ENCODE measurements around the gene TTC16.
"Not testable (repeated sequence)": the region's sequence is repeated elsewhere in the genome, so short reads cannot be mapped to it uniquely, and the experiment has no call there.

Gene TTC16

GRCh38 chr9:127746959-127747569, 31.2 kb downstream of the TTC16 start:
- H3K27ac ChIP-seq (ENCODE audit: low read depth, low read length): no peak overlapping the region
- H3K9ac ChIP-seq (ENCODE audit: low read depth, low read length): no peak overlapping the region
- no peaks in the 10 kb centered on the region for H3K4me1 ChIP-seq (ENCODE audit: insufficient read depth, low read length)
- peaks cover 14% of the 10 kb centered on the region for H3K36me3 ChIP-seq (ENCODE audit: insufficient read depth, low read length)
- no peak overlapping the region for H3K4me3 ChIP-seq (ENCODE audit: low read length)
- 81% methylated on average over 15 of the region's 15 CpGs for WGBS
- H3K27me3 ChIP-seq (ENCODE audit: insufficient read depth, low read length): peaks cover 6% of the 10 kb centered on the region
- H3K9me3 ChIP-seq (ENCODE audit: insufficient read depth, low read depth, low read length): no peaks in the 10 kb centered on the region

DNA sequence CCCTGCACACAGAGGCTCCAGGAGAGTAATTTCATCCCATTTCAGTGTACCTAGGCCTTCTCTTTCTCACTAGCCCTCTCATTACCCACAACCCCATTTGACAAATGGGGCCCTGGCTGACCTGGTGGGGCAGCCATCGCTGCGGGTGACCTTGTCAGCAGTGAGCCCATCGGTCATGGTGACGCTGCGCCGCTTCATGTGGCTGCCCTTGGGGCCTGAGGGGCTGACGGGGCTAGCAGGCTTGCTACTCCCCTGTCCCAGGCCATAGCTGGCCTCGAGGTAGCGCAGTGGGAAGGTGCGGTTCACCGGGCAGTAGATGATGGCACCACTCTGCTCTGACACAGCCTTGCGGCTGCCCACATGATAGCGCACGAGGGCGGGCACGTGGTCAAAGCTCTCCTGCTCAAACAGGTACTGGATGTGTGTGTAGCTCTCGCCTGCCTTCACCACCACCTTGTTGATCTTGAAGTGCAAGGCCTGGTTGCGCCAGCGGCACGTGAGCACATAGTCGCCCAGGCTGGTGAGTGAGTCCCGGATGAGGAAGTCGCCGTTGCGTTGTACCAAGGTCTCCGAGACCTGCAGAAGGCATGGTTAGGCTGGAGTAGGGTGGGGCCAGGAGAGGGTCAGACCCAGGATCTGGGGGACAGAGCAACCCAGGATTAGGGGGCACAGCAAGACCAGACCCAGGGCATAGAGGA, 33.4 kb downstream of the TTC16 start:
- Histone ChIP-seq H3K9ac (ENCODE audit: low read depth, low read length) (no peak overlapping the region), H3K36me3 (ENCODE audit: insufficient read depth, low read length) (peaks cover 14% of the 10 kb centered on the region), H3K27me3 (ENCODE audit: insufficient read depth, low read length) (peaks cover 27% of the 10 kb centered on the region), H3K4me3 (ENCODE audit: low read length) (no peak overlapping the region), H3K4me1 (ENCODE audit: insufficient read depth, low read length) (no peaks in the 10 kb centered on the region), H3K9me3 (ENCODE audit: insufficient read depth, low read depth, low read length) (no peaks in the 10 kb centered on the region), H3K27ac (ENCODE audit: low read depth, low read length) (no peak overlapping the region)
- WGBS: 94% methylated on average over 26 of the region's 26 CpGs

DNA sequence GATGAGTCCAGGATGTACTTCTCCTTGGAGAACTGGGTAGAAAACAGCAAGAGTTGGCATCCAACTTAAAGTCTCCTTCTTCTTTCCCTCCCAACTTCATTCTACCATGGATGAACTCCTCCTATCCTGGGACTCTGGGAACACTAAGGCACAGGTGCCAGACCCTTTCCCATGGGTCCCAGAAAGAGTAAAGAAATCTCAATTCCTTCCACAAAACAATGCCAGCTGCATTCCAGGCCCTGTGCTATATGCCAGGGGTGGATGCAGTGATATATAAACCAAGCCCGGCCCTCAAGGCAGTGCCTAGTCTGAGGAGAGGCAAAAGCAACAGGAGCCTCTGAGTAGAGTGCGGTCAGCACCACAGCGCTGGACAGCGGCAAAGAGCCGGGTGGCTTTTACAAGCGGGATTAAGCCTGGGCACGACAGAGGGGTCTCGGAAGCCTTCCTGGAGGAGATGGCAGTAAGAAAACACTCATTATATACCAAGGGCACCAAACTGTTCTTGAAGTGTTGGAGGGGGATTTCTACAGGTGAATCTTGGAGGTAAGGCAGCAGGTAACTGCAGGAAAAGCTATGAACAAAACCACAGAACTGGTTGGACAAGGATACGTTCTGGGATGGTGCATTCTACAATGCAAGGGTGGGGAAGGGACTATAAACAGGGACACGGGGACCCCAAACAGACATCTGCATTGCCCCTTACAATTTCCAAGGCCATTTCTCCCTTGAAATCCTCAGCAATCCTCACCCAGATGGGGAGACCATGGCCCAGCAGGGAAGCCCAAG, 35.6 kb downstream of the TTC16 start:
- H3K4me3 ChIP-seq (ENCODE audit: low read length): no peak overlapping the region
- no peak overlapping the region for H3K27ac ChIP-seq (ENCODE audit: low read depth, low read length)
- peaks cover 46% of the 10 kb centered on the region for H3K27me3 ChIP-seq (ENCODE audit: insufficient read depth, low read length)
- WGBS: 31% methylated on average over 10 of the region's 10 CpGs
- peaks cover 14% of the 10 kb centered on the region for H3K36me3 ChIP-seq (ENCODE audit: insufficient read depth, low read length)
- no peak overlapping the region for H3K9ac ChIP-seq (ENCODE audit: low read depth, low read length)
- H3K9me3 ChIP-seq (ENCODE audit: insufficient read depth, low read depth, low read length): no peaks in the 10 kb centered on the region
- H3K4me1 ChIP-seq (ENCODE audit: insufficient read depth, low read length): 0 out of 2 replicates have a peak, but pooled peaks cover 3% of the 10 kb centered on the region

GRCh38 chr9:127753148-127753547, 37.3 kb downstream of the TTC16 start:
- H3K9ac ChIP-seq (ENCODE audit: low read depth, low read length): no peak overlapping the region
- H3K27ac ChIP-seq (ENCODE audit: low read depth, low read length): no peak overlapping the region
- H3K36me3 ChIP-seq (ENCODE audit: insufficient read depth, low read length): peaks cover 14% of the 10 kb centered on the region
- H3K27me3 ChIP-seq (ENCODE audit: insufficient read depth, low read length): peaks cover 46% of the 10 kb centered on the region
- 88% methylated on average over 8 of the region's 8 CpGs for WGBS
- H3K9me3 ChIP-seq (ENCODE audit: insufficient read depth, low read depth, low read length): no peaks in the 10 kb centered on the region
- 0 out of 2 replicates have a peak, but pooled peaks cover 3% of the 10 kb centered on the region for H3K4me1 ChIP-seq (ENCODE audit: insufficient read depth, low read length)
- no peak overlapping the region for H3K4me3 ChIP-seq (ENCODE audit: low read length)

GRCh38 chr9:127753622-127754021, 37.7 kb downstream of the TTC16 start:
- H3K27ac ChIP-seq (ENCODE audit: low read depth, low read length): no peak overlapping the region
- no peak overlapping the region for H3K9ac ChIP-seq (ENCODE audit: low read depth, low read length)
- H3K9me3 ChIP-seq (ENCODE audit: insufficient read depth, low read depth, low read length): no peaks in the 10 kb centered on the region
- H3K36me3 ChIP-seq (ENCODE audit: insufficient read depth, low read length): peaks cover 11% of the 10 kb centered on the region
- 66% methylated on average over 8 of the region's 8 CpGs for WGBS
- peak overlapping the region; percentile 62; the same call in 1 of the 2 replicates for H3K4me3 ChIP-seq (ENCODE audit: low read length)
- 0 out of 2 replicates have a peak, but pooled peaks cover 3% of the 10 kb centered on the region for H3K4me1 ChIP-seq (ENCODE audit: insufficient read depth, low read length)
- H3K27me3 ChIP-seq (ENCODE audit: insufficient read depth, low read length): peaks cover 46% of the 10 kb centered on the region

GRCh38 chr9:127754099-127755060, 38.5 kb downstream of the TTC16 start:
- WGBS: 1% methylated on average over 86 of the region's 86 CpGs
- Histone ChIP-seq H3K27ac (ENCODE audit: low read depth, low read length) (no peak overlapping the region), H3K4me3 (ENCODE audit: low read length) (peak overlapping the region; percentile 62), H3K27me3 (ENCODE audit: insufficient read depth, low read length) (peaks cover 46% of the 10 kb centered on the region), H3K9me3 (ENCODE audit: insufficient read depth, low read depth, low read length) (no peaks in the 10 kb centered on the region), H3K9ac (ENCODE audit: low read depth, low read length) (peak overlapping the region; percentile 14; the same call in 1 of the 2 replicates), H3K4me1 (ENCODE audit: insufficient read depth, low read length) (0 out of 2 replicates have a peak, but pooled peaks cover 3% of the 10 kb centered on the region), H3K36me3 (ENCODE audit: insufficient read depth, low read length) (peaks cover 3% of the 10 kb centered on the region)

GRCh38 chr9:127755061-127756060, 39.5 kb downstream of the TTC16 start:
- Histone ChIP-seq H3K9me3 (ENCODE audit: insufficient read depth, low read depth, low read length) (no peaks in the 10 kb centered on the region), H3K36me3 (ENCODE audit: insufficient read depth, low read length) (0 out of 2 replicates have a peak, but pooled peaks cover 2% of the 10 kb centered on the region), H3K4me3 (ENCODE audit: low read length) (peak overlapping the region; percentile 63), H3K9ac (ENCODE audit: low read depth, low read length) (0 out of 2 replicates have a peak overlapping the region, but pooled peaks have one; percentile 14), H3K27ac (ENCODE audit: low read depth, low read length) (no peak overlapping the region), H3K27me3 (ENCODE audit: insufficient read depth, low read length) (peaks cover 46% of the 10 kb centered on the region), H3K4me1 (ENCODE audit: insufficient read depth, low read length) (0 out of 2 replicates have a peak, but pooled peaks cover 3% of the 10 kb centered on the region)
- 10% methylated on average over 54 of the region's 61 CpGs for WGBS

DNA sequence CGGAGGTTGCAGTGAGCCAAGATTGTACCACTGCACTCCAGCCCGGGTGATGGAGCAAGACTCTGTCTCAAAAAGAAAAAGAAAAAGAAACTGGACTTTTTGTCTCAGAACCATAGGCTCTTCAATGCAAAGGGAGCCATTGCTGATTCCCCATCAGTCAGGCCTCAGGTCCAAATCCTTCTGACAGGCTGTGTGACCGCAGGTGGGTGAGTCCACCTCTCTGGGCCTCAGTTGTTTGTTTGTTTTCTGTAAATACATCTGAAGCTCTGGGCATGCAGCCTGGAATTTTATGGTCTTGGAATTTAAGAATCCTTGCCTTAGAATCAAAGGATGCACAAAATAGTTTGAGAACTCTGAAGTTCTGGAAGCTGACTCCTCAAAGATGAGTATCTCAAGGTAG, 40.4 kb downstream of the TTC16 start:
- 0 out of 2 replicates have a peak, but pooled peaks cover 4% of the 10 kb centered on the region for H3K4me1 ChIP-seq (ENCODE audit: insufficient read depth, low read length)
- 89% methylated on average over 3 of the region's 3 CpGs for WGBS
- no peak overlapping the region for H3K27ac ChIP-seq (ENCODE audit: low read depth, low read length)
- peaks cover 46% of the 10 kb centered on the region for H3K27me3 ChIP-seq (ENCODE audit: insufficient read depth, low read length)
- no peaks in the 10 kb centered on the region for H3K36me3 ChIP-seq (ENCODE audit: insufficient read depth, low read length)
- no peak overlapping the region for H3K9ac ChIP-seq (ENCODE audit: low read depth, low read length)
- no peak overlapping the region for H3K4me3 ChIP-seq (ENCODE audit: low read length)
- H3K9me3 ChIP-seq (ENCODE audit: insufficient read depth, low read depth, low read length): no peaks in the 10 kb centered on the region

DNA sequence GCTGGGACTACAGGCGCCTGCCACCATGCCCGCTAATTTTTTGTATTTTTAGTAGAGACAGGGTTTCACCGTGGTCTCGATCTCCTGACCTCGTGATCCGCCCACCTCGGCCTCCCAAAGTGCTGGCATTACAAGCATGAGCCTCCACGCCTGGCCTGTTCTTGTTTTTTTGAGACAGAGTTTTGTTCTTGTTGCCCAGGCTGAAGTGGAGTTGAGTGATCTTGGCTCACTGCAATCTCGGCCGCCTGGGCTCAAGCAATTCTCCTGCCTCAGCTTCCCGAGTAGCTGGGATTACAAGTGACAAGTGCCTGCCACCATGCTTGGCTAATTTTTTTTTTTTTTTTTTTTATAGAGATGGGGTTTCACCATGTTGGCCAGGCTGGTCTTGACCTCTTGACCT, 40.9 kb downstream of the TTC16 start:
- not testable (repeated sequence) for H3K27ac ChIP-seq (ENCODE audit: low read depth, low read length); H3K4me3 ChIP-seq (ENCODE audit: low read length); H3K9ac ChIP-seq (ENCODE audit: low read depth, low read length); H3K36me3 ChIP-seq (ENCODE audit: insufficient read depth, low read length); H3K4me1 ChIP-seq (ENCODE audit: insufficient read depth, low read length); H3K9me3 ChIP-seq (ENCODE audit: insufficient read depth, low read depth, low read length)
- 83% methylated on average over 11 of the region's 11 CpGs for WGBS
- H3K27me3 ChIP-seq (ENCODE audit: insufficient read depth, low read length): peaks cover 43% of the 10 kb centered on the region
